Frontal cortex (tissue), 4 donors: ENCODE results near the gene ZNF367. TPM values are rescaled to one million over a fixed set of nuclear protein-coding genes. Genes with fewer than 3 reads are reported as not detected.

ENCODE experiments used
- DNase-seq, 2 donors: peaks; one replicate each; pipeline ENCODE4 v3.0.0; 2012; ENCODE audit warnings: low spot score in 2 of 2
- FAIRE-seq: peaks from 2 replicates; lab custom pipeline; 2012; peaks lifted over from hg19 to GRCh38; lab: Jason Lieb, UNC
- total RNA-seq: library from RNA; depleted of rRNA; stranded (reverse); fragments of >200 nt; gene quantifications from one replicate; pipeline ENCODE4 v1.2.3, GENCODE V29; 2014
- donor health status: control.
- donor health status: control.
- donor health status: control.

ZNF367 gene
- total RNA-seq, 1 donor from 2014 or later, result 4.1 TPM

GRCh38 chr9:96411129-96411838 is 6.9 kb downstream of the ZNF367 start:
- no peak for DNase-seq

DNA sequence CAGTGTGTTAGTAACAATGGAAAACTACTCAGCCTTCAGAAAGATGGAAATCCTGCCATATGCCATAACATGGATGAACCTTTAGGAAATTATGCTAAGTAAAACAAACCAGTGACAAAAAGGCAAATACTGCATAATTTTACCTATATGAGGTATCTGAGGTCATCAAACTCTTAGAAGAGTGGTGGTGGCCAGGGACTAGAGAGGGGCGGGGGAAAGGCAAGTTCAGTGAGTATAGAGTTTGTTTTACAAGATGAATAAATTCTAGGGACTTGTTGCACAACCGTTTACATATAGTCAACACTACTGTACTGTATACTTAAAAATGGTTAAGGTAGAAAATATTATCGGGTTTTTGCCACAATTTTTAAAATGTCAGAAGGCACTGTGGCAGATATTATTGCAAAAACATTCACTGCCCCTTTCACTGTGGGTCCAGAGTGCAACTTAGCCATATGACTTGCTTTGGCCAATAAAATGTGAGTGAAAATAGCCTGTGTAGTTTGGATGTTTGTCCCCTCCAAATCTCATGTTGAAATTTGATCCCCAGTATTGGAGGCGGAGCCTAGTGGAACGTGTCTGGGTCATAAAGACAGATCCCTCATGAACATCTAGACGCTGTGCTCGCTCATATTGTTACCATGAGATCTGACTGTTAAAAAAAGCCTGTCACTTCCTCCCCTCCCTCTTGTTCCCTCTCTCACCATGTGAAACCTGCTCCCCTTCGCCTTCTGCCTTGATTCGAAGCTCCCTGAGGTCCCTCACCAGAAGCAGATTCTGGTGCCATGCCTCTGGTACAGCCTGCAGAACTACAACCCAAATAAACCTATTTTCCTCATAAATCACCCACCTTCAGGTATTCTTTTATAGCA is 9.5 kb downstream of the ZNF367 start:
- FAIRE-seq (no peak), DNase-seq (no peak)

More at GRCh38 chr9:96411129-96411838, 6.9 kb downstream of the ZNF367 start:
- no peak for FAIRE-seq

DNA sequence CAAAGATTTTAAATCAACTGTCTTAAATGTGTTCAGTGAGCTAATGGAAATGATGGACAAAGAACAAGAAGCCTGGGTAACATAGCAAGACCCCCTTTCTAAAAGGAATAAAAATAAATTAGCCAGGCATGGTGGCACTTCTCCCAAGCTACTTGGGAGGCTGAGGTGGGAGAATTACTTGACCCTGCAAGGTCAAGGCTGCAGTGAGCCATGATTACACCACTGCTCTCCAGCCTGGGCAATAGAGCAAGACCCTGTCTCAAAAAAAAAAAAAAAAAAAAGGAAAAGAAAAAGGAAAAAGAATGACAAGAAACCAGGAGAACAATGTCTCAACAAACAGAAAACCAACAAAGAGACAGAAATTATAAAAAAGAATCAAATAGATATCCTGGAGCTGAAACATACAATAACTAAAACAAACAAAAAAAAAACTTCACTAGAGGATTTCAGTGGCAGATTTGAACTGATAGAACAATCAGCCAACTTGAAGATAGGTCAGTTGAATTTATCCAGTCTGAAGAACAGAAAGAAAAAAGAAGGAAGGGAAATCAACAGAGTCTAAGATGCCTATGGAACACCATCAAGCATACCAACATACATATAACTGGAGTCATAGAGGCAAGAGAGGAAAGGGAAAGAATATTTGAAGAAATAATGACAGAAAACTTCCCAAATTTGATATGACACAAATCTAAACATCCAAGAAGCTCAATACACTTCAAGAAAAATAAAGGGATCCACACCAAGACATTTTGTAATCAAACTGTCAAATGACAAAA is 17.8 kb downstream of the ZNF367 start:
- no peak for FAIRE-seq
- DNase-seq, result no peak

GRCh38 chr9:96399325-96399633 is 18.9 kb downstream of the ZNF367 start:
- no peak for FAIRE-seq
- no peak for DNase-seq

- FAIRE-seq (no peak), DNase-seq (no peak)
Observed at GRCh38 chr9:96398582-96399324, 19.4 kb downstream of the ZNF367 start.

GRCh38 chr9:96395964-96396363 is 22.2 kb downstream of the ZNF367 start:
- FAIRE-seq, result no peak
- no peak for DNase-seq

- FAIRE-seq (no peak), DNase-seq (no peak)
Observed at GRCh38 chr9:96394832-96395496, 23.2 kb downstream of the ZNF367 start.

GRCh38 chr9:96392263-96392662 is 25.9 kb downstream of the ZNF367 start:
- no peak for FAIRE-seq
- no peak for DNase-seq

GRCh38 chr9:96391021-96391765 is 27.0 kb downstream of the ZNF367 start:
- DNase-seq, result no peak
- FAIRE-seq, result no peak

DNA sequence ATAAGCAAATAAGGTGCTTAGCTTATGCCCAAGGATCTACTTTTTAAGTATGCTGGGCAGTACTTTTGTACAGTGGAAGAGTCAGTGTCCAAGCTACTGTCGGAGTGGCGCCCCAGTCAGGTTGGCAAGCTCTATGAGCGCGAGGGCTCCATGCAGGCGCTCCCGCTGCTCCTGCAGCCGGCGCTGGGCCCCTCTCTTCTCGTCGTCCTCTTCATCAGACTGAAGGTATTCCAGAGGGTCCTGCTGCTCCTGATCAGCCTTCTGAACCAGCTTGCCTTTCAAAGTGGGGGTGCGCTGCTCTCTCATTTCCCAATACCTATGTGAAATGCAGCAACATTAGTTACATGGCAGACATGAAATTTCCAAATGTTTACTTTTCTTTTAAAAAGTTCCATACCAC is 30.0 kb downstream of the ZNF367 start:
- FAIRE-seq (no peak), DNase-seq (no peak)

- no peak for FAIRE-seq
- DNase-seq, result no peak
Observed at GRCh38 chr9:96386157-96386556, 32.0 kb downstream of the ZNF367 start.

DNA sequence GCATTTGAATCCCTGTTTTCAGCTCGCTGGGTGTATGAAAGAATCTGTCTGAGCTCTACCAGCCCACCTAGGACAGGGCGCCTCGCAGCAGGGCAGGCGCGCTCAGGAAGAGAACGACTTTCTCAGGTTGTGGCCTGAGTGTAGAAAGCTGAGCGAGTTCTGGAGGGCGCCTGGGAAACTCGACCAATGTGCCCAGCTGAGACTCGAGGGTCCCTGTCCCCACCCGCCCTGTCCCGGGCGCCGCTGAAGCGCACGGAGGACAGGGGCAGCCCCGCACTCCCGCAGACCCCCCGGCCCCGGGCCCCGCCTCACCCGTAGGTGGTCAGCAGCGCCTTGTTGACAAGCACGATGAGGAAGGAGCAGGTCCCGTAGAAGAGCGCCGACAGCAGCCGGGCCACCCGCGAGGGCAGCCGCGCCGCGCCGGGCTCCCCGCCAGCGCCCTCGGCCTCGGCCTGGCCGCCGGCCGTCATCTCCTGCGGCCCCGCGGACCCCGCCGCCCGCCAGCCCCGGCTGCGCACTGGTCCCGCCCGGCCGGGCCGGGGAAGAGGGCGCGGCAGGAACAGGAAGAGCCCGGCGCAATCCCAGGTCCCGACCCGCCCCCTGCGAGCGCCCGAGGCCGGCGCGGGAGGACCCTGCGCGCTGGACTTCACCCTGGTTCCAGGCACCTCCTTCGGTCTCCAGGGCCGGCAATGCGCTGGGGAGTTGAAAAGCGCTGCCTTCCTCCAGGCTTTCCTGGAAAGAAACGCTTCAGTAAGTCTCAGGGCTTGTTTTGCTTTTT is 34.8 kb downstream of the ZNF367 start, which contains the start of gene SLC35D2:
Gene SLC35D2 (minus strand): TSS at position 547 of the 778 bp plus-strand sequence. CDS start 77 bp downstream, at position 470.
- peak; percentile 71 to 75 for DNase-seq
- no peak for FAIRE-seq

- no peak for DNase-seq
- FAIRE-seq, result no peak
Observed at GRCh38 chr9:96382839-96383164, 35.4 kb downstream of the ZNF367 start.

GRCh38 chr9:96382175-96382574 is 36.0 kb downstream of the ZNF367 start:
- no peak for FAIRE-seq
- DNase-seq, result no peak

- DNase-seq (no peak), FAIRE-seq (no peak)
Observed at GRCh38 chr9:96381696-96382095, 36.5 kb downstream of the ZNF367 start.

DNA sequence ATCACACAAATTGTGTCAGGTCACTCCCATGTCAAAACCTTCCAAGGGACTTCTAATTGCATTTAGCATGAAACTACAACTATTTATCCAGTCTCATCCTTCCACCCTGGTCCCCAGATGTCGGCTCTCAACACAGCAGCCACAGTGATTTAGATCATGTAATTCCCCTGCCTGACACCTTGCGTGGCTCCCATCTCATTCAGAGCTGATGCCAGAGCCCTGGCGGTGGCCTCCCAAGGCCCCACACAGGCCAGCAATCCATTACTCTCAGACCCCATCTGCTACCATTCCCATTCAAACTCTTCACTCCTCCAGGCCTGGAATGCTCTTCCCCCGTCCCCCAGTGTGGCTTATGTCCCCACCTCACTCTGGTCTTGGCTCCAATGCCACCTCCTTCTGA is 37.0 kb downstream of the ZNF367 start:
- FAIRE-seq, result no peak
- DNase-seq, result no peak

DNA sequence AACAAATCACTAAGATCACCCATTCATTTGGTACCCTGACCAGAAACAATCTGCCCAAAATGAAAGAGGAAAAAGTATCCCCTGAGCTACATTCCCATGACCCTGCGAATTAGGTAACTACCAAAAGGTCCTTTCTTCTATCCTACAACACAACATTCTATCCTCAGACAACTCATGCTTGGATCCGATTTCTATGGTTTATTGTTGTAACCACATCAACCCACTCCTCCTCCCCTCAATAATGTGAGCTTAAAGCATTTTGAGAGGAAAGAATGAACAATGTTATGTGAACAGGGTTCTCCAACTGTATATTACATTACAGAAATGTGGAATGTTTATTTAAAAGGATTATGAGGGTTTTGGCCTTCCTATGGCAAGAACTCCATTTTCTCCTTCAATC is 38.7 kb downstream of the ZNF367 start:
- DNase-seq (no peak), FAIRE-seq (no peak)

GRCh38 chr9:96378187-96378586 is 40.0 kb downstream of the ZNF367 start:
- FAIRE-seq (no peak), DNase-seq (no peak)
